Activated T-cell treated with anti-CD3 and anti-CD28 coated beads, Interleukin-2, amount 50 U/mL, for 4 hours (primary cell): ENCODE results near the gene LRRC9. TPM values are rescaled to one million over a fixed set of nuclear protein-coding genes. Genes with fewer than 3 reads are reported as not detected.

ENCODE experiments used
- ATAC-seq, 2 donors: fragments of 200-7000 bp; cut with Tn5 transposase; one replicate each; pipeline ENCODE4 v1.10.0; 2021
- DNase-seq: peaks from one replicate; pipeline ENCODE4 v3.0.0-alpha.2; 2020
- H3K27me3 Mint-ChIP-seq: one replicate; pipeline ENCODE4 v1.8.0; 2021; ENCODE audit warnings: low read depth, mixed read lengths
- H3K36me3 Mint-ChIP-seq: one replicate; pipeline ENCODE4 v1.8.0; 2022; ENCODE audit warnings: mixed read lengths; ENCODE audit not compliant: insufficient read depth
- H3K4me1 Mint-ChIP-seq: one replicate; pipeline ENCODE4 v1.8.0; 2021; ENCODE audit warnings: low read depth, mixed read lengths
- H3K4me3 Mint-ChIP-seq: one replicate; pipeline ENCODE4 v1.8.0; 2021; ENCODE audit warnings: mild to moderate bottlenecking, moderate library complexity, mixed read lengths
- H3K9me3 Mint-ChIP-seq: one replicate; pipeline ENCODE4 v1.8.0; 2021; ENCODE audit warnings: mixed read lengths
- total RNA-seq, 3 donors: library from RNA; stranded (reverse); gene quantifications; one replicate each; pipeline ENCODE4 v1.2.1, GENCODE V29; 2021

Gene LRRC9
- total RNA-seq: not detected

GRCh38 chr14:59919570-59920377, at the start of gene LRRC9:
LRRC9 (plus strand) TSS chr14:59920144.
- peak; percentile 52 to 65 for ATAC-seq
- Mint-ChIP-seq H3K36me3 (no peaks in the 10 kb centered on the region), H3K4me1 (peaks cover 8% of the 10 kb centered on the region), H3K4me3 (peak within 1 kb of the TSS; percentile 59), H3K27me3 (peaks cover 46% of the 10 kb centered on the region), H3K9me3 (no peaks in the 10 kb centered on the region)
- peak; percentile 20 for DNase-seq

- Mint-ChIP-seq H3K27me3 (peaks cover 34% of the 10 kb centered on the region), H3K36me3 (no peaks in the 10 kb centered on the region), H3K9me3 (no peaks in the 10 kb centered on the region), H3K4me1 (peaks cover 10% of the 10 kb centered on the region), H3K4me3 (peak within 1 kb of the TSS; percentile 72)
- ATAC-seq (peak; percentile 79), DNase-seq (no peak)
These were observed 49.4 kb upstream of the LRRC9 start, which contains the start of gene RTN1 for GRCh38 chr14:59870277-59871165. RTN1 (minus strand) TSS chr14:59870776; CDS start chr14:59870630, 146 bp downstream.

GRCh38 chr14:59871166-59871495, 48.8 kb upstream of the LRRC9 start:
- DNase-seq: no peak
- Mint-ChIP-seq H3K9me3 (no peaks in the 10 kb centered on the region), H3K4me3 (peak overlapping the region; percentile 16), H3K27me3 (peaks cover 34% of the 10 kb centered on the region), H3K36me3 (no peaks in the 10 kb centered on the region), H3K4me1 (peaks cover 10% of the 10 kb centered on the region)
- no peak for ATAC-seq

GRCh38 chr14:59882957-59883356, 37.0 kb upstream of the LRRC9 start:
- Mint-ChIP-seq H3K4me3 (no peak overlapping the region), H3K36me3 (no peaks in the 10 kb centered on the region), H3K27me3 (peaks cover 26% of the 10 kb centered on the region), H3K4me1 (no peaks in the 10 kb centered on the region), H3K9me3 (peaks cover 7% of the 10 kb centered on the region)
- no peak for DNase-seq
- no peak for ATAC-seq

DNA sequence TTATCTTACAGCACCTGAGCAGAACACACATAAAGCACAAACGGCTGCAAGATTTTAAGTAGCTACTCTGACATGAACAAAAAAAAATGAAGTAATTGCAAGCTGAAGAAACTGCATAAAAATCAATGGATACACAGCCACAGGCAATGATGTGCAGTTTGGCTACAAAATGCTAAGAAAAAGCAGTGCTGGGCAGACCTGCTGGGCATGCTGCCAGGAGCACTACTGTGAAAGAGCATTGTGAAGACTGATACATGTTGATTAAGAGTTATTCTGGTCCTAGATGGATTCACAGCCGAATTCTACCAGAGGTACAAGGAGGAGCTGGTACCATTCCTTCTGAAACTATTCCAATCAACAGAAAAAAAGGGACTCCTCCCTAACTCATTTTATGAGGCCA, 29.3 kb upstream of the LRRC9 start:
- Mint-ChIP-seq H3K36me3 (no peaks in the 10 kb centered on the region), H3K9me3 (no peaks in the 10 kb centered on the region), H3K27me3 (peaks cover 13% of the 10 kb centered on the region), H3K4me3 (no peak overlapping the region), H3K4me1 (no peaks in the 10 kb centered on the region)
- DNase-seq (no peak), ATAC-seq (no peak)

- H3K27me3 Mint-ChIP-seq: peaks cover 10% of the 10 kb centered on the region
- no peaks in the 10 kb centered on the region for H3K36me3 Mint-ChIP-seq
- DNase-seq (no peak), ATAC-seq (no peak)
- no peaks in the 10 kb centered on the region for H3K9me3 Mint-ChIP-seq
- no peaks in the 10 kb centered on the region for H3K4me1 Mint-ChIP-seq
- no peak overlapping the region for H3K4me3 Mint-ChIP-seq
These were observed 24.2 kb upstream of the LRRC9 start for GRCh38 chr14:59895721-59896120.

DNA sequence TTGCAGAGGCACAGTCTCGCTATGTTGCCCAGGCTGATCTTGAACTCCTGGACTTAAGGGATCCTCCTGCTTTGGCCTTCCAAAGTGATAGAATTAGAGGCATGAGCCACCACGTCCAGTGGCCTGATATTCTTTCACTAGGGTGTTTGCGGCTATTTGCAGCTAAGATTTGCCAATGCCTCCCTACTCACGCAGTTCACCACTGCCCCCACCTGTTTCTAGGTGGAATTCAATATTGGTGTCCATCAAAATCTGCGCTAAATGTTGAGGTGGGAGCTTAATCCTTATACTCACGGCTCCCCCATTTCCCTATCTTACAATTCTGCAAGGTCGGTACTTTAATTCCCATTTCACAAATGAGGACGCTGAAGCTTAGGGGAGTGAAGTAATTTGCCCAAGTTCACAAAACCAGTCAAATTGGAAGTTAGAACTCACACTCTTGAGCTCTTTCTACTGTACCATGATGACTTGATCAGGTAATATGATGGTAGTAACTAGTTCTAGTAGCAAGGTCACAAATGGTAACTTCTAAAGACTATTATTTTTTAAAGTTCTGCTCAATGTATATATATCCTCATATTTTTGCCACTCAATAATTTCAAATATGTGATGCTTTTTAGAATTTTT, 22.1 kb upstream of the LRRC9 start:
- Mint-ChIP-seq H3K27me3 (peaks cover 10% of the 10 kb centered on the region), H3K36me3 (no peaks in the 10 kb centered on the region), H3K4me1 (no peaks in the 10 kb centered on the region), H3K9me3 (no peaks in the 10 kb centered on the region), H3K4me3 (no peak overlapping the region)
- ATAC-seq: no peak
- no peak for DNase-seq

- Mint-ChIP-seq H3K9me3 (no peaks in the 10 kb centered on the region), H3K27me3 (peaks cover 10% of the 10 kb centered on the region), H3K4me1 (no peaks in the 10 kb centered on the region), H3K4me3 (no peak overlapping the region), H3K36me3 (no peaks in the 10 kb centered on the region)
- no peak for ATAC-seq
- DNase-seq: no peak
These were observed 19.4 kb upstream of the LRRC9 start for GRCh38 chr14:59900556-59900955.

DNA sequence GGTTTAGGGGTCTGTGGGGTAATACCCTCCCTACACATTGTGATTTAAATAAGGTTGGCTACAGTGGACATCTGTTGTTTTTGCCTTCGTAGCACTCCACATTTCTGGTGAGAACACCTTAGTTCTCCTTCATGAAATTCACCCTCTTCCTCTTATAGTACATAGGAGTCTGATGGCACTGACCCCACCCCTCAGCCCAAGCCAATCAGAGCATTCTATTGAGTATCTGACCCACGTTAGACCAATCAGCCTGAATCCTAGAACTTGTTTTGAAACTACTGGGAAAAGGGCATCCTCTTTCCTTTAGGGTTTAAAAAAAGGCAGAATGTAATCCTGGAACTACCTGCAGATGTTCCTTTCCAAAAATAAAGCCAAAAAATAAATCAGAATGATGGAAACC, 15.8 kb upstream of the LRRC9 start:
- H3K9me3 Mint-ChIP-seq: no peaks in the 10 kb centered on the region
- no peak overlapping the region for H3K4me3 Mint-ChIP-seq
- ATAC-seq (no peak), DNase-seq (no peak)
- H3K36me3 Mint-ChIP-seq: no peaks in the 10 kb centered on the region
- no peaks in the 10 kb centered on the region for H3K4me1 Mint-ChIP-seq
- peaks cover 2% of the 10 kb centered on the region for H3K27me3 Mint-ChIP-seq

DNA sequence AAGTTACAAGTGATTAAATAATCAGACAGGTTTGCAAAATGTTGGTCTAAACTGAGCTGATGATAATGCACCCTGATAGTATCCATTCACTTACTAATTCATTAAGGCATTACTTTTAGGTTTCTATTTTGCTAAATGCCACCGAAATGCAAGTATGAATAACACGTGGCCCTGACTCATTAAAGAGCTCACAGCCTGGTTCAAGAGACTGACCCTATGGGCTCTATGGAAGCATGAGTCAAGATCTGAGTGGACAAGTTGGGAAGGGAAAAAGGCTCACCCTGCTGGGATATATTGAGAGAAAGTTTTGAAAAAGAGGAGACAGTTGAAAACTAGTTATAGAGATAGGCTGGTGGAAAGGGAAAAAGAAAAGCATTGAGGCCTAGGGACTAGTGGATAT, 14.8 kb upstream of the LRRC9 start:
- ATAC-seq: no peak
- no peaks in the 10 kb centered on the region for H3K36me3 Mint-ChIP-seq
- no peaks in the 10 kb centered on the region for H3K4me1 Mint-ChIP-seq
- no peak for DNase-seq
- peaks cover 7% of the 10 kb centered on the region for H3K27me3 Mint-ChIP-seq
- H3K9me3 Mint-ChIP-seq: no peaks in the 10 kb centered on the region
- no peak overlapping the region for H3K4me3 Mint-ChIP-seq

DNA sequence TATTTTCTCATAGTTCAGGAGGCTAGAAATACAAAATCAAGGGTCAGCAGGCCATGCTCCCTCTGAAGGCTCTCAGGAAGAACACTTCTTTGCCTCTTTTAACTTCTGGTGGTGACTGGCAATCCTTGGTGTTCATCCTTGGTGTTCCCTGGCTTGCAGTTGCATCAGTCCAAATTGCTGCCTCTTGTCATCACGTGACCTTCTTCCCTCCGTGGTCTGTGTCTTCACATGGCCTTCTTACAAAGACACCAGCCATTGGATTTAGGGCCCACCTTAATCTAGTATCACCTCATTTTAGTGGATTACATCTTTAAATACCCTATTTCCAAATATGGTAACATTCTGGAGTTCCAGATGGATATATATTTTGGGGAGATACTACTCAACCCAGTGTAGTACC, 7.5 kb upstream of the LRRC9 start:
- no peak for ATAC-seq
- Mint-ChIP-seq H3K4me1 (no peaks in the 10 kb centered on the region), H3K4me3 (no peak overlapping the region), H3K36me3 (no peaks in the 10 kb centered on the region), H3K27me3 (peaks cover 27% of the 10 kb centered on the region), H3K9me3 (no peaks in the 10 kb centered on the region)
- DNase-seq: no peak

GRCh38 chr14:59913187-59913586, 6.8 kb upstream of the LRRC9 start:
- DNase-seq (no peak), ATAC-seq (no peak)
- Mint-ChIP-seq H3K9me3 (no peaks in the 10 kb centered on the region), H3K27me3 (peaks cover 27% of the 10 kb centered on the region), H3K4me1 (no peaks in the 10 kb centered on the region), H3K4me3 (no peak overlapping the region), H3K36me3 (no peaks in the 10 kb centered on the region)

DNA sequence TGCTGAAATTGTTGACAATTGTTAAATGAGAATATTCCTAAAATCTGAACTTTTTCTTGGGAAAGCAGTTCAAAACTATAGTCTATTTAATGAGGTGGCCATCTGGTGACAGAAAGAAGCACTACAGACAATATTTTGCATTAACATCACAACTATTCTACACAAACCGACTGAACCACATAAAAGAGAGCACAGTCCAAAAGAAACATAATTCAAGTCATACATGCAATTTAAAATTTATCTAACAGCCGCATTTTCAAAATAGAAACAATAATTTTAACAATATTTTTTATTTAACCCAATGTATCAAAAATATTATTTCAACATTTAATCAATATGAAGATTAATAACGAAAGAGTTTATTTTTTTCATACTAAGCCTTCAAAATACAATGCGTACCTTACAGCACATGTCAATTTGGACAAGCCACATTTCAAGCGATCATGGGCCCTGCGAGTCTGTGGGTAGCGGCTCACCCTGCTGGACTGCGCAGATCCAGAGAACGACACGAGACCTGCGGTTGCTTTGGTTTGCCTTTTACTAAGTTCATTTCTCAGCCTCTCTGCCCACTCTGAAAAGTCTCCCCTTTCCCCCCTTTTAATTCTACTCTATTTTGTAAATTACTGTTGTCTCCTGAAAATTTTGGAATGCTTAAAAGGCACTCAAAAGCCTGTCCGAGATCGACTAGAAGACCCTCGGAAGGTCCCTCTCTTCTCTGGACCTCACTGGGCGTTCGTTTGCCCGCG, 947 bp upstream of the LRRC9 start:
- DNase-seq: no peak
- Mint-ChIP-seq H3K4me3 (peak overlapping the region; percentile 59), H3K36me3 (no peaks in the 10 kb centered on the region), H3K4me1 (peaks cover 8% of the 10 kb centered on the region), H3K9me3 (no peaks in the 10 kb centered on the region), H3K27me3 (peaks cover 44% of the 10 kb centered on the region)
- ATAC-seq: peak; percentile 40 to 67

- H3K9me3 Mint-ChIP-seq: no peaks in the 10 kb centered on the region
- H3K4me3 Mint-ChIP-seq: no peak overlapping the region
- H3K4me1 Mint-ChIP-seq: peaks cover 8% of the 10 kb centered on the region
- ATAC-seq (no peak), DNase-seq (no peak)
- H3K36me3 Mint-ChIP-seq: no peaks in the 10 kb centered on the region
- peaks cover 47% of the 10 kb centered on the region for H3K27me3 Mint-ChIP-seq
These were observed 387 bp downstream of the LRRC9 start for GRCh38 chr14:59920378-59920683.
